ENCODE results near the gene IQCN.

Gene IQCN

DNA sequence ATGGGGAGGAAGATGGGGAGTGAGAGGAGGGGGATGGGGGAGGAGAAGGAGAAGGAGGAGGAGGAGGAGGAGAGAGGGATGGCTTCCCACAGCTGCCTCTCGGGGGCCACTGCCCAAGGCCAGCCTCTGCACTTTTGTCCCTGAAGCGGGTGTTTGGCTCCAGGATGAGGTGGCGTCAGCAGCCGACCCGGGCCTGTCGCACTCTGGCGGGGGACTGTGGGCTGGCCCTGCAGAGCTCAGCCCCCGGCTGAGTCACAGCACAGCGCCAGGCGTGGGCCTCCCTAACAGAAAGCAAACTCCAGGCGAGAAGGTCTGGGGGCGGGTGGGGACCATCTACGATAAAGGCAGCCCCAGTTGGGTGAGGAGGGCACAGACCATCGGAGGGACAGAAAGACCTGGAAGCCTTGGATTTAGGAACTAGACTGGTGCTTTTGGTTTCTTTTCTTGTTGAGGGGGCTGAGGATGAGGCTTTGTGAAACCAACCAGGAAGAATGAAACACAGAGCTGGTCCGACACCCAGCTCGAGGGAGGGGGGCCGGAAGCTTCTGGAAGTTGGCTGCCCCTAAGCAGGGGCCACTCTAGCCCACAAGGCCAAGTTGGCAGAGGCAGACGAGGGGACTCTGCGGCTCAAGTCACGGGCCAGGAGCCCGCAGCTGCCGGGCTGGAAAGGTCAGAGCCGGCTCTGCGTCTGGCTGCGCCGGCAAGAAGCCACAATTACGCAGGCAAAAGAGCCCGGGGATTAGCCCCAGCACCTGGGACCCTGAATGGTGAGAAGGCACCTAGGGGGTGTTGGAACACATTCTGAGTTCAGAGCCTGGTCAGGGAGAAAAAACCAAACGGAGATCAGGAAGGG lies 30.4 kb upstream of the IQCN start:
- DNase-seq (ENCODE audit: low read depth in 2 of 2): peak; percentile 61 to 65

GRCh38 chr19:18304208-18304457 lies 29.9 kb upstream of the IQCN start:
- no peak for DNase-seq (ENCODE audit: low read depth in 2 of 2)

DNA sequence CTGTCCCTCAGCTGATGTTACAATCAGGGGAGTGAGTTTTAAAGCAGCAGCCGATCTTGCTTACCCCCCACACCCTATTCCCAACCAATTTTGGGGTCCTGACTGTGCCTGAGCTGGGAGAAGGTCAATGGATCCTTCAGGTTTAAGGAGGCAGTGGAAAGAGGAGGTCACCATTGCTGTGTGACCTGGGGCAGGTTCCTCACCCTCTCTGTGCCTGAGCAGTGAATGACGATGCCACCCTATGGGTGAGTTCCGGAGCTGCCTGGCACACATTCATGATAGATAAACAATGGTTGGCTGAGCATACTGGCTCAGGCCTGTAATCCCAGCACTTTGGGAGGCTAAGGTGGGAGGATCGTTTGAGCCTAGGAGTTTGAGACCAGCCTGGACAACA lies 27.5 kb upstream of the IQCN start:
- DNase-seq (ENCODE audit: low read depth in 2 of 2): no peak

GRCh38 chr19:18300930-18301717 lies 26.9 kb upstream of the IQCN start:
- DNase-seq (ENCODE audit: low read depth in 2 of 2): no peak

GRCh38 chr19:18299654-18300053 lies 25.4 kb upstream of the IQCN start:
- DNase-seq (ENCODE audit: low read depth in 2 of 2): no peak

DNA sequence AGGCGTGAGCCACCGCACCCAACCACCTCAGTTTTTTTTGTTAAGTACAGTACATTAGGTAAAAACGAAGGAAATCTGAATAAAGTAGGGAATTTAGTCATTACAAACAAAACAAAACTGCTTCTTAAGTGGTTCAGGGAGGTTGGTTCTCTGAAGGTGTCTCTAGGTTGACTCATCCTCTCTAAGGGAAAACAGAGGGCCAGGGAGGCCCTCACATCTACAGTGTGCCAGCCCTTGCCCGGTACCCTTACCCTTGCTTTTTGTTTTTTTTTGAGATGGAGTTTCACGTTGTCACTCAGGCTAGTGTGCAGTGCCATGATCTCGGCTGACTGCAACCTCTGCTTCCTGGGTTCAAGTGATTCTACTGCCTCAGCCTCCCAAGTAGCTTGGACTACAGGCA lies 24.3 kb upstream of the IQCN start:
- DNase-seq (ENCODE audit: low read depth in 2 of 2): no peak

DNA sequence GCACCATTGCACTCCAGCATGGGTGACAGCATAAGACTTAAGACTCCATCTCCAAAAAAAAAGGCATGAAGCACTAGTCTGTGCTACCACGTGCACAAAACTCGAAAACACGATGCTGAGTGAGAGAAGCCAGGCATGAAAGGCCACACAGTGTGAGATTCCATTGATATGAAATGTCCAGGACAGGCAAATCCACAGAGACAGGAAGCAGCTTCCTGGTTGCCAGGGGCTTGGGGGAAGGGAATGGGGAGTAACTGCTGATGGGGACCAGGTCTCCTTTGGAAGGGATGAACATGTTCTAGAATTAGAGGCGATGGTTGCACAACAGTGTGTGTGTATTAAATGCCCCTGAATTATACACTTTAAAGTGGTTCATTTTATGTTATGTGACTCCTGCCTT lies 23.1 kb upstream of the IQCN start:
- no peak for DNase-seq (ENCODE audit: low read depth in 2 of 2)

DNA sequence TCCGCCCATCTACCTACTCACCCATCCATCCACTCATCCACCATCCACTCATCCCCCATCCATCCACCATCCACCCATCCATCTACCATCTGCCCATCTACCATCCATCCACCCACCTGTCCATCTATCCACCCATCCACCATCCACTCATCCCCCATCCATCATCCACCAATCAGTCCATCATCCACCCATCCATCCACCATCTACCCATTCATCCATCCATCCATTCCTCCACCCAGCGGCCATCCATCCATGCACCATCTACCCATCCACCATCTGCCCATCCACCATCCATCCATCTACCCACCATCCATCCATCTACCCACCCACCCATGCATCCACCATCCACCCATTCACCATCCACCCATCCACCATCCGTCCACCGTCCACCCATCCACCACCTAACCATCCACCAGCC lies 20.8 kb upstream of the IQCN start:
- DNase-seq (ENCODE audit: low read depth in 2 of 2): no peak

GRCh38 chr19:18294467-18294864 lies 20.2 kb upstream of the IQCN start:
- DNase-seq (ENCODE audit: low read depth in 2 of 2): peak; percentile 77 to 85

DNA sequence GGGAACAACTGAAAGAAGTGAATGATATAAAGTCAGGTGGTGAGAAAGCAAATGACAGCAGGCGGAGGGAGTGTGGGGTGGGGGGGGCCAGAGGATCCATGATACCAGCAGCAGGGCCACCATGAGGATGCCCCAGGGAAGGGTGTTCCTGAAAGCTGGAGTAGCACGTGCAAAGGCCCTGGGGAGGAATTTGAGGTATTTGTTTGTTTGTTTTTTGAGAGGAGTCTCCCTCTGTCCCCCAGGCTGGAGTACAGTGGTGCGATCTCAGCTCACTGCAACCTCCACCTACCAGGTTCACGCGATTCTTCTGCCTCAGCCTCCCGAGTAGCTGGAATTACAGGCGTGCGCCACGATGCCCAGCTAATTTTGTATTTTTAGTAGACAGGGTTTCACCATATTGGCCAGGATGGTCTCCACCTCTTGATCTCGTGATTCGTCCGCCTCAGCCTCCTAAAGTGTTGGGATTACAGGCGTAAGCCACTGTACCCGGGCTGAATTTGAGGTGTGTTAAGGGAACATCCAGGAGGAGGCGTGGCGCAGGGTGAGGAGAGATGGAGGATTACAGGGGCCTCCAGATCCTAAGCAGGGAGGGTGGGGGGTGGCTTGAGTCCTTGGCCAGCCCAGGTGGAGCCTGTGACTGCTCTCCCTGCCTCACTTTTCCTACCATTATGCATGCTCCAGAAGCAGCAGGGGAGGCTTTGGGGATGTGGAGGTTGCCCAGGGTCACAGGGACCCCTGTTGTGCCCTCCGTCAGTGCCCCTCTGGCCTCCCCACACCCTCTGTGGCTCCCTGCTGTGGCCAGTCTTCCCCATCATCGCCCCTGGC lies 19.6 kb upstream of the IQCN start:
- no peak for DNase-seq (ENCODE audit: low read depth in 2 of 2)

DNA sequence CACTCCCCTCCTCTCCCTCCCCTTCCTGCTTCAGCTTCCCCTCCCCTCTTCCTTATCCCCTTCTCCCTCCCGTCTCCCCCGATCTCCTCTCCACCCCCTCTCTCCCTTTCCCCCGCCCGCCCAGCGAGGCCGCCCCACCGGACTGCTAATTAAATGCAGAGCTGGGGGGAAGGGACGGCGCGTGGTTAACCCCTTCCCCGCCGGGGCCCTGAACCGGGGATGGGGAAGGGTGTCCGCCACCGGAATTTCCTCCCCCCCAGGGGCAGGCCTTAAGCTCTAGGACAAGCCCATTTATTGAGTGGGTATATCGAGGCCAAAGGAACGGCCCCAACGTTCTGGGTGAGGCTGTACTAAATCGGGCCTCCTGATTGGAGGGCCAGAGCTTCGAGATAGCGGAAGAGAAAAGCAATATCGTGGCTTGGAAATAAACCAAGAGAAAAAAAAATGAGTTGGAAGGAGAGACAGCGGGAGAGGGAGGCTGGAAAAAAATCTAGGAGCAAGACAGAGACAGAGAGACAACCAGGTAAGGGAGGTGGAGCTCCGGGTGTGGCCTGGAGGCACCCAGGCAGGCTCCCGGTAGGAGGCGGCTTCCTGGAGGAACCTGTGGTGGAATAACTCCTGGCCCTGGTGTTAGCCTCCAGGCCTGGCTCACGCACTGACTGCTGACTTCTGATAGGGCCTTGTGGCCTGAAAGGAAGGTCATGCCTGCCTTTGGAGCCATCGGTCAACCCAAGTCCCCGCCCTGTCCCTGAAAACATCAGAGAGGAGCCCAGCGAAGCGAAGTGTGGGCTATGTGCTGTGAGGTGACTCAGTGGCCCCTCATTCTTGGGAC lies 18.8 kb upstream of the IQCN start:
- DNase-seq (ENCODE audit: low read depth in 2 of 2): no peak

DNA sequence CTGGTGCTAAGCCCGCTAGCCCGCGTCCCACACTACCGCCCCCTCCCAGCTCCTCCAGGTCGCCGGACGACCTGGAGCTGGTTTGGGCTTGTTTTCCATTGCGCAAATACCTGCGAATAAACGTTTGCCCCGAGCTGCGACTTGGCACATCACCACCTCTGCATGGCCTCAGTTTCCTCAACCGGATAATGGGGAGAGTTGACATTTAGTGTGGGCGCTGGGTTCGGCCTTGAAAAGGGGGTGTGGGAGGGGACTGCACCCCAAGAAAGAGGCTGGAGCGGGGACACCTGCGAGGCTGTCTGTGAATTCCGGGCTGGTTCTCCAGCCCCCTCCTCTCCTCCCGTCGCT lies 18.2 kb upstream of the IQCN start:
- DNase-seq (ENCODE audit: low read depth in 2 of 2): no peak

- DNase-seq (ENCODE audit: low read depth in 2 of 2): peak; percentile 55 to 65
Observed at GRCh38 chr19:18291590-18292461, 17.6 kb upstream of the IQCN start.

- no peak for DNase-seq (ENCODE audit: low read depth in 2 of 2)
Observed at GRCh38 chr19:18291019-18291524, 16.8 kb upstream of the IQCN start.

GRCh38 chr19:18290302-18291018 lies 16.2 kb upstream of the IQCN start:
- DNase-seq (ENCODE audit: low read depth in 2 of 2): peak; percentile 63 to 67

- no peak for DNase-seq (ENCODE audit: low read depth in 2 of 2)
Observed at GRCh38 chr19:18289471-18290301, 15.4 kb upstream of the IQCN start.

DNA sequence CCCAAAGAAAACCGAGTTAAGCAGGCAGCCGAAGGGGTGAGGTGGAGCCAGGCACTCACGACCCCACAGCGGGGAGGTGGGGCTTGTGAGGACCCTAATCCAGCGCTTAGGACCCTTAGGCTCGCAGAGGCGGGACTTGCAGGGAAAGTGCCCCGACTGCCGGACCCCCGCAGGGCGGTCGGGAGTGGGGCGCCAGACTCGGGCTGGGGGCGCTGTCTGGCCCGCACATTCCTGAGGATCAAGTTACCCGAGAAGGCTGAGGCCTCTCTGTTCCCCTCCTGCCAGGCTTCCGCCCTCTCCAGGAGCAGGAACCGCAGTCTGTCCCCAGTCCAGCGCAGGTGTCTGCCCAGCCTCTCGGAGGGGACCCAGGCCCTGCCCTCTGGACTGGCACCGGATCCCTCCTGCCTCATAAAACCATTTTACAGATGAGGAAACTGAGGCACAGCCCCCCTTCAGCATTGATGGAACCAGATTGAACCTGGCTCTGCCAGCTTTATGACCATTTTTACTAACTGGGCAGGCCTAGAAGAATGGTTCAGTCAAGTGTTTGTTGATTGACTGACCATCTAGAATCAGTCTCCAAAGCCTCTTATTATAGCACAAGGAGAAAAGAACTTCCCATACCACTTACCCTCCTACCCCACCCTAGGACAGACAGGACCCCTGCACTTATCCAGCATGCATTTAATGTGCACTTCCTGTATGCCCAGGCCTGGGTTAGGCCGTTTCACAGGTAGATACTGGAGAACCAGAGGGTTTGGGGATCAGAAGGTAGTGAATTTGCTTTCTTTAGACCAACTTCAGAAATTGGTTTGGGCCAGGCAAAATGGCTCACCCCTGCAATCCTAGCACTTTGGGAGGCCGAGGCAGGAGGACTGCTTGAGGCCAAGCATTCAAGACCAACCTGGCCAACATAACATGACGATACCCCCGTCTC lies 13.9 kb upstream of the IQCN start:
- no peak for DNase-seq (ENCODE audit: low read depth in 2 of 2)
